ENCODE data around the gene RDH12.

The RDH12 gene

DNA sequence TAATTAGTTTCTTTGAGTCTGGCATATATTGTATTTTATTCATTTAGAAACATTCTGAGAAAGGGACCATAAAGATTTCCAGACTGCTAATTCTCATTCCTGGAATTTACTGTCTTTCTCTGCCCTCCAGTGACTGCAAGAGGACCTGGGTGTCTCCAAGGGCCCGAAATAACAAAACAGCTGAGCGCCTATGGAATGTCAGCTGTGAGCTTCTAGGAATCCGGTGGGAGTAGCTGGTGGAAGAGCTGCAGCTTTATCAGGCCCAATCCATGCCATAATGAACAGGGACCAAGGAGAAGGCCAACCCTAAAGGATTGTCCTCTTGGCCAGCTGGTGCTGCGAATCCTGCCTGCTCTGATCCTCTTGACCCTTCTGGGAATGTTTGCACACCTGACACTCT is 31.9 kb downstream of the RDH12 start:
- H3K36me3 ChIP-seq (ENCODE audit: low read length) = no peaks in the 10 kb centered on the region
- no peak overlapping the region for H2AFZ ChIP-seq (ENCODE audit: low read depth, low read length, severe bottlenecking)
- TF ChIP-seq, protein P1, sequence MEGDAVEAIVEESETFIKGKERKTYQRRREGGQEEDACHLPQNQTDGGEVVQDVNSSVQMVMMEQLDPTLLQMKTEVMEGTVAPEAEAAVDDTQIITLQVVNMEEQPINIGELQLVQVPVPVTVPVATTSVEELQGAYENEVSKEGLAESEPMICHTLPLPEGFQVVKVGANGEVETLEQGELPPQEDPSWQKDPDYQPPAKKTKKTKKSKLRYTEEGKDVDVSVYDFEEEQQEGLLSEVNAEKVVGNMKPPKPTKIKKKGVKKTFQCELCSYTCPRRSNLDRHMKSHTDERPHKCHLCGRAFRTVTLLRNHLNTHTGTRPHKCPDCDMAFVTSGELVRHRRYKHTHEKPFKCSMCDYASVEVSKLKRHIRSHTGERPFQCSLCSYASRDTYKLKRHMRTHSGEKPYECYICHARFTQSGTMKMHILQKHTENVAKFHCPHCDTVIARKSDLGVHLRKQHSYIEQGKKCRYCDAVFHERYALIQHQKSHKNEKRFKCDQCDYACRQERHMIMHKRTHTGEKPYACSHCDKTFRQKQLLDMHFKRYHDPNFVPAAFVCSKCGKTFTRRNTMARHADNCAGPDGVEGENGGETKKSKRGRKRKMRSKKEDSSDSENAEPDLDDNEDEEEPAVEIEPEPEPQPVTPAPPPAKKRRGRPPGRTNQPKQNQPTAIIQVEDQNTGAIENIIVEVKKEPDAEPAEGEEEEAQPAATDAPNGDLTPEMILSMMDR (IDR thresholded peaks at IDR 0.05; ENCODE audit: insufficient read depth, low read length, poor library complexity, severe bottlenecking) = no peak
- TF ChIP-seq EZH2phosphoT487 (conservative IDR thresholded peaks at IDR 0.05; ENCODE audit: low read length) = no peak
- H3K27me3 ChIP-seq (ENCODE audit: low read length) = no peaks in the 10 kb centered on the region
- H3K9ac ChIP-seq (ENCODE audit: low read length) = no peak overlapping the region
- H3K4me2 ChIP-seq (ENCODE audit: low read depth, low read length, poor library complexity, severe bottlenecking) = no peak overlapping the region
- H3K4me3 ChIP-seq (ENCODE audit: insufficient read depth, low read length, poor library complexity, severe bottlenecking) = no peak overlapping the region
- no peaks in the 10 kb centered on the region for H3K9me2 ChIP-seq (replicated peaks; ENCODE audit: insufficient read depth, low read length)
- H3K27ac ChIP-seq (ENCODE audit: low read depth, low read length) = no peak overlapping the region
- H3K79me2 ChIP-seq (ENCODE audit: insufficient read depth, low read length) = no peaks in the 10 kb centered on the region
- no peaks in the 10 kb centered on the region for H3F3A ChIP-seq (ENCODE audit: insufficient read depth)
- no peaks in the 10 kb centered on the region for H4K20me1 ChIP-seq (ENCODE audit: low read depth, low read length)
- no peaks in the 10 kb centered on the region for H3K9me3 ChIP-seq (ENCODE audit: insufficient read depth, low read length)

DNA sequence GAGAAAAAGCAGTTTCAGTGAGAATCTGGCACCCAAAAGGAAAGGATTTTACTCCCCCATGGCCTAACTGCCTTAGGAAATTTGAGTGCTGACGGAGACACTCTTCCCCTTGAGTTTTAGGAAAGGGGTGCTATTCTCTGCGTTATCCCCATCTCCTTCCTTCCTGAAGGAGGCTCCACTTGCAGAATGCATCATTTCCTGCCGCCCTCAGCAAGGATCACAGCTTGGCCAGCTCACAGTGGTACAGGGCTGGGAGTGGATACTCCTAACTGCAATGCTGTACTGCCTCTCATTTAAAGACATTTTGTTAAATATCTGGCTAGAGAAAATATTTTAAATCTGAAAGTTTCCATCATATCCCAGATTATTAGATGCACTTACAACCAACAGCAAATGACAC is 33.0 kb downstream of the RDH12 start:
- Histone ChIP-seq H4K20me1 (ENCODE audit: low read depth, low read length) (no peaks in the 10 kb centered on the region), H3K79me2 (ENCODE audit: insufficient read depth, low read length) (no peaks in the 10 kb centered on the region), H3K36me3 (ENCODE audit: low read length) (no peaks in the 10 kb centered on the region), H3K27me3 (ENCODE audit: low read length) (no peaks in the 10 kb centered on the region), H3K9me2 (replicated peaks; ENCODE audit: insufficient read depth, low read length) (no peaks in the 10 kb centered on the region), H3K9ac (ENCODE audit: low read length) (no peak overlapping the region), H2AFZ (ENCODE audit: low read depth, low read length, severe bottlenecking) (no peak overlapping the region), H3K4me3 (ENCODE audit: insufficient read depth, low read length, poor library complexity, severe bottlenecking) (no peak overlapping the region), H3K4me2 (ENCODE audit: low read depth, low read length, poor library complexity, severe bottlenecking) (no peak overlapping the region), H3F3A (ENCODE audit: insufficient read depth) (no peaks in the 10 kb centered on the region), H3K9me3 (ENCODE audit: insufficient read depth, low read length) (no peaks in the 10 kb centered on the region), H3K27ac (ENCODE audit: low read depth, low read length) (no peak overlapping the region)
- TF ChIP-seq, protein P1 (IDR thresholded peaks at IDR 0.05; ENCODE audit: insufficient read depth, low read length, poor library complexity, severe bottlenecking) = no peak
- no peak for TF ChIP-seq EZH2phosphoT487 (conservative IDR thresholded peaks at IDR 0.05; ENCODE audit: low read length)

DNA sequence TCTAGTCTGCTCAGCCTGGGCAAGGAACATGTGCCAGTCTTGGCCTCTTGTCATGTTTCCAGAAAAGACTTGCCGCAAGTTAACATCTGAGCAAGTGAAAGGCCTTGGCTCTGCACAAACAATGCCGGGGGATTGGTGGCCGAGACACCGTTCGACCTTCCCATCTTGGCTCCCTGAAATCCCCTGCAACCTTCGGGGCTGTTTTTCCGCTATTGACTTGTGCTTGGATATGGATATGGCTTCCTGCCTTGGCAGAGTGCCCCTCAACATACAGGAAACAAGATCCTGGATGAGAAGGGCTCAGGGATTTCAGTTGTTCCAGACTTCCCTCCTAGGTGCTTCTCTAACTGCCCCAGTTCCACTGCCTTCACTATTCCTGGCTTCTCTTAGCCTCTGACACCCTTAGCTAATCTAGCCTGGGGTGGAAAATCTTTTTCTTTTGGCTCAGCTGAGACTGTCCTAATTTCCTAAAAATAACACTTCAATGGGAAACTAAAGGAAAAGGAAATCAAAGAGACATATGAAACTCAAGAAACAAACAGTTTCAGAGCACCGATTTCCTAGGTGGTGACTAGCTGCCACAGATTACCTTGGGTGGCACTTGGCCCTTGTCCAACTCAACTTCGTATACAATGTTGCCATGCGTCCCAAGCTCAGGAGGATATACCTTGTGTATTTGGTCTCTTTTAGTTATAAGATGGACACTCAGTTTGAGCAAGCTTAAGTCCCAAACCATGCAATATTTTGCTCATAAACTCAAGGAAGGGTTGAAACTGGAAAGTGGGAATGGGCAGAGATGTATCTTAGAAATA is 33.9 kb downstream of the RDH12 start:
- Histone ChIP-seq H3K4me2 (ENCODE audit: low read depth, low read length, poor library complexity, severe bottlenecking) (no peak overlapping the region), H4K20me1 (ENCODE audit: low read depth, low read length) (no peaks in the 10 kb centered on the region), H3K27me3 (ENCODE audit: low read length) (no peaks in the 10 kb centered on the region), H3K9ac (ENCODE audit: low read length) (no peak overlapping the region), H2AFZ (ENCODE audit: low read depth, low read length, severe bottlenecking) (no peak overlapping the region), H3F3A (ENCODE audit: insufficient read depth) (no peaks in the 10 kb centered on the region), H3K4me3 (ENCODE audit: insufficient read depth, low read length, poor library complexity, severe bottlenecking) (no peak overlapping the region), H3K79me2 (ENCODE audit: insufficient read depth, low read length) (no peaks in the 10 kb centered on the region), H3K36me3 (ENCODE audit: low read length) (no peaks in the 10 kb centered on the region), H3K9me2 (replicated peaks; ENCODE audit: insufficient read depth, low read length) (no peaks in the 10 kb centered on the region), H3K9me3 (ENCODE audit: insufficient read depth, low read length) (no peaks in the 10 kb centered on the region), H3K27ac (ENCODE audit: low read depth, low read length) (no peak overlapping the region)
- TF ChIP-seq, protein P1 (IDR thresholded peaks at IDR 0.05; ENCODE audit: insufficient read depth, low read length, poor library complexity, severe bottlenecking) = no peak
- TF ChIP-seq EZH2phosphoT487 (conservative IDR thresholded peaks at IDR 0.05; ENCODE audit: low read length) = no peak

Data from SU-DHL-6 (cell line).